Bronchial epithelial cell (primary cell): ENCODE results near the gene TBCD. TPM values are rescaled to one million over a fixed set of nuclear protein-coding genes. Genes with fewer than 3 reads are reported as not detected.

ENCODE experiments used
- DNase-seq: peaks from one replicate; pipeline ENCODE4 v3.0.0-alpha.2; 2010; ENCODE audit warnings: low read depth
- FAIRE-seq: peaks from 2 replicates; lab custom pipeline; 2011; peaks lifted over from hg19 to GRCh38; lab: Jason Lieb, UNC
- H3K27me3 ChIP-seq: 2 replicates; pipeline ENCODE4 v1.5.1; 2011; ENCODE audit warnings: low read length; ENCODE audit not compliant: control insufficient read depth, insufficient read depth
- H3K36me3 ChIP-seq: 2 replicates; pipeline ENCODE4 v1.5.1; 2011; ENCODE audit warnings: low read length; ENCODE audit not compliant: control insufficient read depth, insufficient read depth
- H3K4me3 ChIP-seq: 2 replicates; pipeline ENCODE4 v1.5.1; 2011; ENCODE audit warnings: mild to moderate bottlenecking, low read depth, low read length, control low read depth
- total RNA-seq: library from RNA; depleted of rRNA; stranded (reverse); fragments of >200 nt; gene quantifications from 2 replicates; pipeline ENCODE4 v1.2.1, GENCODE V29; 2014
- TF ChIP-seq, protein P1 (sequence below): IDR thresholded peaks from 2 replicates; pipeline ENCODE4 v1.5.1; 2011; ENCODE audit warnings: mild to moderate bottlenecking, moderate library complexity, low read length, control low read depth, inconsistent platforms; ENCODE audit not compliant: insufficient read depth, severe bottlenecking

TBCD gene
- total RNA-seq, 1 donor from 2014 or later: 22.6 TPM

DNA sequence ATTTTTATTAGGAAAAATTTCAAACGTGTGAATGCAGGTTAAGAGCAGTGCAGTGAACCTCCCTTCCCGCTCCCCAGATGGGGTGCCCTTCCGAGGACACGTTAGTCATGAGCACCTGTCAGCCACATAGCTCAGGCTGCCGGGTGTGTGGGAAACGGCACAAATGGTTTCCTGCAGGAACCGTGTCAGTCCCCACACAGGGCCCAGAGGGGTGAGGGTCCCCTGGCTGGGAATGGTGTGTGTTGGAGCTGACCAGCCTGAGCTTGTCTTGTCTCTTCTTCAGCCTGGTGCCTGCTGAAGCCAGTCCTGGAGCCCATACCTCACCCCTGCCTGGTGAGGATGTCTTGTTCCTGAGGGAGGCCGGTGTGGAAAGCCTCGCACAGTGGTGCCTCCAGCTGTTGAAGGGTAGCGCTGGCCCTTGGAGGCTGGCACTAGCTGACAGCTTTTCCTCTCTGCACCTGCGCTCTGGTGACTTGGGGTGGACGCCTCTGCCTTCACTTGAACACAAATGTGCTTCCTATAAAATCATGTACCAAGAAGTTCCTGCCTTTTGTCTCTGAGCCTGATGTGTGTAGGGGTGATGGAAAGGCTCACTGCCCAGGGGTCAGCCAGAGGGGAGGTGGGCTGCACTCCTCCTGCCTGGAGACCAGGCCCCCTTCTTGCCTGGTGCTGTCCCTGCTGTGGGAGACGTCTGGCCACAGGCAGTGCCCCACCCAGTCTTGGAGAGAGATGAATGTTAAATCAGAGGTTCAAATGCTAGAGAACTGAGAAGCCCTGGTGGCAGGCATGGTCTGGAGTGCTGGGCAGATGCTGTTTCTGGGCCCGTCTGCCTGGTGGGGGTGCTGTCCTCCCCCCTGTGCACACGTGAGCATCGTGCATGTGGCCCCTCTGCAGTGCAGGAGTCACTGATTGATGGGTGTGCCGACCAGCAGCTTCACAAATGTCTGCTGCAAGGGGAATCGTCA lies 190.6 kb downstream of the TBCD start:
- no peak for FAIRE-seq
- no peak for DNase-seq
- TF ChIP-seq, protein P1, sequence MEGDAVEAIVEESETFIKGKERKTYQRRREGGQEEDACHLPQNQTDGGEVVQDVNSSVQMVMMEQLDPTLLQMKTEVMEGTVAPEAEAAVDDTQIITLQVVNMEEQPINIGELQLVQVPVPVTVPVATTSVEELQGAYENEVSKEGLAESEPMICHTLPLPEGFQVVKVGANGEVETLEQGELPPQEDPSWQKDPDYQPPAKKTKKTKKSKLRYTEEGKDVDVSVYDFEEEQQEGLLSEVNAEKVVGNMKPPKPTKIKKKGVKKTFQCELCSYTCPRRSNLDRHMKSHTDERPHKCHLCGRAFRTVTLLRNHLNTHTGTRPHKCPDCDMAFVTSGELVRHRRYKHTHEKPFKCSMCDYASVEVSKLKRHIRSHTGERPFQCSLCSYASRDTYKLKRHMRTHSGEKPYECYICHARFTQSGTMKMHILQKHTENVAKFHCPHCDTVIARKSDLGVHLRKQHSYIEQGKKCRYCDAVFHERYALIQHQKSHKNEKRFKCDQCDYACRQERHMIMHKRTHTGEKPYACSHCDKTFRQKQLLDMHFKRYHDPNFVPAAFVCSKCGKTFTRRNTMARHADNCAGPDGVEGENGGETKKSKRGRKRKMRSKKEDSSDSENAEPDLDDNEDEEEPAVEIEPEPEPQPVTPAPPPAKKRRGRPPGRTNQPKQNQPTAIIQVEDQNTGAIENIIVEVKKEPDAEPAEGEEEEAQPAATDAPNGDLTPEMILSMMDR: no peak
- peaks cover 20% of the 10 kb centered on the region for H3K36me3 ChIP-seq
- no peaks in the 10 kb centered on the region for H3K27me3 ChIP-seq
- no peak overlapping the region for H3K4me3 ChIP-seq

DNA sequence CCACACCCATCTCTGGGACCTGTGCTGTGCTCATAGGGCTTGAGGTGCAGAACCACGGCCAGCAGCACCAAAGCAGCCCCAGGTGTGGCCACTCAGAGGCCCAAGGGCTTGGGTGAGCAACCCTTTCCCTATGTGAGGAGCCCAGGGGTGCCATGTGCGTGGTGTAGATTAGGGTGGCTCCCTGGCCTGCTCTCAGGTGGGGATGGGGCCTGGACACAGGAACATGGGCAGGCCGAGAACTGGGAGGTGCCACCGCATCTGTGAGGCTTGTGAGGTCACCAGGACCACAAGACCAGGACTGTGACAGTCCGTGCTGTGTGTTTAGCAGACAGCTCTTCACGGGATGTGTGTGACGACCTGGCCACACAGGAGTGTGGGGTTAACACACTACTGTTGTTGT lies 191.5 kb downstream of the TBCD start:
- no peak for FAIRE-seq
- TF ChIP-seq, protein P1: no peak
- Histone ChIP-seq H3K4me3 (no peak overlapping the region), H3K27me3 (no peaks in the 10 kb centered on the region), H3K36me3 (peaks cover 17% of the 10 kb centered on the region)
- DNase-seq: no peak

DNA sequence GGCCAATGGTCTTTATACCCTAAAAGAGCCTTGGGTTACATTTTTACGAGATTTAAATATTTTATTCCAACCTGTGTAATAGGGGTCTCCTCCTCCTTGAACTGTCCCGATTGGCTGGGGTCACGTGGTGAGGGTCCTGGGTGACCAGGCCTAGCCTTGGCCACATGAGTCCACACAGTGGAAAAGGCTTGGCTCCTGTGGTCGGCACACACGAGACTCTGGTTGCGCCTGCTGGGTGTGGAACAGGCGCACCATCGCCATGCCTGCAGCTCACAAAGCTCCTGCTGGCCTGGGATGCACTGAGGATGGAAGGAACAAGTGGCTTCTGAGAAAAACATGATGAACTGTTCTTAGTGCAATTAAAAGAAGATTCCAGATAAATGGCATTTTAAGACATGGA lies 191.9 kb downstream of the TBCD start:
- TF ChIP-seq, protein P1: no peak
- peaks cover 17% of the 10 kb centered on the region for H3K36me3 ChIP-seq
- FAIRE-seq (no peak), DNase-seq (no peak)
- H3K27me3 ChIP-seq: no peaks in the 10 kb centered on the region
- no peak overlapping the region for H3K4me3 ChIP-seq

DNA sequence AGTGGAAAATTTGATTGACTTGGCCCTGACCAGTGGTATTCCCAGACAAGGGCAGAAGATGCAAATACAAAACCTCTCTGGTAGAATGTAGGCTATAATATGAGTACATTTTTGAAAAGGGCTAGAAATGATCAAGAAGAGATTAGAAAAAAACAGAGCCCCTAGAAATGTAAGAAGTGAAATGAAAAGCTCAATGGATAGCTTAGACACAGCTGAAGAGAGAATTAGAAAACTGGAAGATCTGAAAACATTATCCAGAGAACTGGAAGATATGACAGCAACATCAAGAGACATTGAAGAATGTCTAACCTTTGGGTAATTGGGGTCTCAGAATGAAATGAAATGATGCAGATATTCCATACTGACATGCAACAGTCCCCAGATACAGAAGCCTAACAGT lies 193.1 kb downstream of the TBCD start:
- no peak for FAIRE-seq
- H3K36me3 ChIP-seq: peaks cover 15% of the 10 kb centered on the region
- TF ChIP-seq, protein P1: no peak
- no peaks in the 10 kb centered on the region for H3K27me3 ChIP-seq
- DNase-seq: no peak
- H3K4me3 ChIP-seq: no peak overlapping the region

DNA sequence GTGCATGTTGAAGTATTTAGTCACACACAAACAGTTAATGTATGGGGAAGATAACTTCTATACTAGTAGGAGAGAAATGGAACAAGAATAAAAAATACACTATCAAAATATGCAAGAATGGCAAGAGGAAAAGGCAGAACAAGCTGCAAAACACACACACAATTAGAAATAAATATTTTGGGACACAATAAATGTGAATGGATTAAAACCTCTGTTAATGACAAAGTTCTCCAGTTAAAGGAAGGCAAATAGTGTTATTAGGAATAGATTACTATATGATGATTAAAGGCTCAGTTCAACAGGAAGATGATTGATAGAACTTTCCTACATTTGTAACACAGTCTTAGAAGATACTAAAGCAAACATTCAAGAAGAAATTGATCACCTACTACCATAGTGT lies 194.2 kb downstream of the TBCD start:
- H3K27me3 ChIP-seq: no peaks in the 10 kb centered on the region
- DNase-seq (no peak), FAIRE-seq (no peak)
- peaks cover 14% of the 10 kb centered on the region for H3K36me3 ChIP-seq
- no peak overlapping the region for H3K4me3 ChIP-seq
- TF ChIP-seq, protein P1: no peak
